Sciatic nerve (tissue), 1 donor: ENCODE measurements around the gene ZNF219. TPM values are rescaled to one million over a fixed set of nuclear protein-coding genes. Genes with fewer than 3 reads are reported as not detected.

Experiments used
- total RNA-seq: library from RNA; stranded (reverse); fragmentation: NEBNext Ultra II Directional; extraction: Animal tissue kit (Norgen Biotek cat#: 25700); gene quantifications from one replicate; pipeline ENCODE4 v1.2.1, GENCODE V29; 2021
- donor health status: DM: no; HTN: no; CAD: no.

Gene ZNF219
- total RNA-seq, 1 donor from 2014 or later, result 43.2 TPM

Other genes with a start within 250 kb of the ZNF219 start
- 0.71 TPM for gene RNASE3, start 207.3 kb downstream of the ZNF219 start, total RNA-seq
- 3.7 TPM for gene RNASE2, start 143.2 kb downstream of the ZNF219 start, total RNA-seq
- 56.2 TPM for gene METTL17, start 108.7 kb downstream of the ZNF219 start, total RNA-seq
- gene SLC39A2, start 99.4 kb downstream of the ZNF219 start, total RNA-seq, result not detected
- gene NDRG2, start 73.6 kb downstream of the ZNF219 start, total RNA-seq, result 398 TPM
- 0.49 TPM for gene TPPP2, start 68.4 kb downstream of the ZNF219 start, total RNA-seq
- gene RNASE13, start 63.8 kb downstream of the ZNF219 start, total RNA-seq, result not detected
- gene RNASE7, start 56.3 kb downstream of the ZNF219 start, total RNA-seq, result not detected
- not detected for gene RNASE8, start 40.8 kb downstream of the ZNF219 start, total RNA-seq
- 91.1 TPM for gene ARHGEF40, start 28.4 kb downstream of the ZNF219 start, total RNA-seq
- 0.62 TPM for gene TMEM253, start 2.4 kb upstream of the ZNF219 start, total RNA-seq
- not detected for gene OR5AU1, start 57.4 kb upstream of the ZNF219 start, total RNA-seq
- gene HNRNPC, start 170.8 kb upstream of the ZNF219 start, total RNA-seq, result 395 TPM
- gene RPGRIP1, start 181.4 kb upstream of the ZNF219 start, total RNA-seq, result 0.45 TPM